Activated CD8-positive, alpha-beta memory T cell treated with anti-CD3 and anti-CD28 coated beads for 48 hours (primary cell): ENCODE measurements around the gene RIMBP3C.
"Not testable (repeated sequence)": the region's sequence is repeated elsewhere in the genome, so short reads cannot be mapped to it uniquely, and the experiment has no call there.

Experiments
- DNase-seq, 3 experiments: peaks; one replicate each; pipeline ENCODE4 v3.0.0-alpha.2; 2020; ENCODE audit warnings: low read depth in 2 of 3, low spot score in 2 of 3

The RIMBP3C gene

GRCh38 chr22:21579474-21579851, 28.2 kb upstream of the RIMBP3C start:
- DNase-seq: no peak

- DNase-seq: no peak
Measured at GRCh38 chr22:21573750-21574494, 22.7 kb upstream of the RIMBP3C start.

DNA sequence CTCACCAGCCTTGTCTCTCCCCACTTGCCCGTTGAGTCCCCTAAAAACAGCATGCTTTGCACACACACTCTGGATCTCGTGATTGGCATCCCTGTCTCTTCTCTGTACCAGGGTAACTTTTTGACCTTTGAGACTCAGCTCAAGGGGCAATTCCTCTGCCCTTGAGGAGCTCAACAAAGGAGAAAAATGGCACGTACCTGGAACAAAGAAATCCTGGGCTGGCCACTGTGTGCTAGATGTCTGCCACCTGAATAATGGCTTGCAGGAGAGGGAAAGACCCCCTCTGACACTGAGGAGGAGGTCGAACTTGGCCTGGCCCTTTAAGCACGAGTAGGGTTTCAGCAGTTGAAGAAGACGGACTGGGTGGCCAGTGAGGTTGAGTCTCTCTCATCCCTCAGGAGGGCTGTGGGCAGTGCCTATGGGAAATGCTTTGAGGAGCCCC, 22.1 kb upstream of the RIMBP3C start:
- no peak for DNase-seq

DNA sequence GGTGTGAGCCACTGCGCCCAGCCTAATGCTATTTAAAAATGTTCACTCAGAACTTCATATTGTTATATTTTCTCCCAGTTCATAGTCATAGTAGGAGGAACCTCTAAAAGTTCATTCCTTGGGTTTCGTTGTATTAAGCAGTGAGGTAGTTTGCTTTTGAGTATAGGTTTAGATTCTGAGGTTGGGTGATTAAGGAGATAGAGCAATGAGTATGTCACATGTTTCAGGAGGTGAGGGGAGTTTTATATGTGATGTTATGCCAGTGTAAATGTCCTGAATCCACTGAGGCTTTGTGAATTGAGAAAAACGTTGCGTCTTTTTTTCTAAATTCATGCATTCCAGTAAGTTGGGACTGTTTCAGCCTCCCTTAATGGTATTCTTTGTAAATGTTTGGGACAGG, 20.4 kb upstream of the RIMBP3C start:
- no peak for DNase-seq

GRCh38 chr22:21570398-21570797, 19.1 kb upstream of the RIMBP3C start:
- no peak for DNase-seq

GRCh38 chr22:21569459-21570170, 18.4 kb upstream of the RIMBP3C start:
- DNase-seq: no peak

- not testable (repeated sequence) for DNase-seq
Measured at GRCh38 chr22:21569076-21569427, 17.8 kb upstream of the RIMBP3C start.

DNA sequence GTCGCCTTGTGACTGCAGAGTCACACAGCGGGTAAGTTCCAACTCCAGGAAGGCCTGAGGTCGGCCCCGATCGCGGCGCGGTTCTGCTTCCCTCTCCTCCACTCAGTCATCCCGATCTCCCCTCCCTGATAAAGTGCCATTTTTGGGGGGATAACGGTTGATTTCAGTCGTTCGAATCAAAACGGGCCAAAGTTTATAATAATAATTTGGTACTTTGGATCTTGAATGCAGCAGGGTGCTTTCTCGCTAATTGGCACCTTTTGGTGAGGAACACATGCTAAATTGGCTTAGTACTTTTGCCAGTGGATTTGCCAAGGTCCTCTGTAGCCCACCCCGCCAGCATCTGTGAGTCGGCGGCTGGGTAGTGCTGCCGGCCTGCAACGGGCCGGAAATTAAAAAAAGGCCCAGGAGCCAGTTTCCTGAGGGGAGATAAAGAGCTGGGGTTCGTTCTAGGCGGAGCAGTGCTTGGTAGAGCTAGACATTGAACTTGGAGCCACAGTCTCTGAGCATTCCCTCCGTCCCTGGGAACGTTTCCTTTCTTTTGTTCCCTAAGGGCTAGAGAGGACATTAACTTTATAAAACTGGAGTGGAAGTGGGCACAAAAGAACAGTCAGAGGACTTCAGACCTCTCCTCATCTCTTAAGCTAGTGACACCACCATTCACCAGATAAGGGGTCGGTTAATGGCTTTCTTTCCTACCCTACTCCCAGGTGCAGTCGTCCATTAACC, 17.2 kb upstream of the RIMBP3C start:
- no peak for DNase-seq

GRCh38 chr22:21567456-21568346, 16.4 kb upstream of the RIMBP3C start, which contains the start of gene UBE2L3:
TSS of gene UBE2L3 (plus strand) at chr22:21567714. CDS start at chr22:21567745, 31 bp downstream.
- DNase-seq: peak; percentile 54 to 70 (median 69)

- DNase-seq: no peak
Measured at GRCh38 chr22:21564411-21564810, 13.2 kb upstream of the RIMBP3C start.

DNA sequence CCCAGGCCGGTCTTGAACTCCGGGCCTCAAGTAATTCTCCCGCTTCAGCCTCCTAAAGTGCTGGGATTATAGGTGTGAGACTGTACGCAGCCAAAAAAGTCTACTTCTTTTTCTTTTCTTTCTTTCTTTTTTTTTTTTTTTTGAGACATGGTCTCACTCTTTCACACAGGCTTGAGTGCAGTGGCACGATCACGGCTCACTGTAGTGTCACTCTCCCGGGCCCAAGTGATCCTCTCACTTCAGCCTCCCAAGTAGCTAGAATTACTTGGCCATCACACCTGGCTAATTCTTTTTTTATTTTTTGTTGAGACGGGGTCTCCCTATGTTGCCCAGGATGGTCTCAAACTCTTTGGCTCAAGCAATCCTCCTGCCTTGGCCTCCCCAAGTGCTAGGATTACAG, 12.7 kb upstream of the RIMBP3C start:
- no peak for DNase-seq

- not testable (repeated sequence) for DNase-seq
Measured at GRCh38 chr22:21560657-21561056, 9.4 kb upstream of the RIMBP3C start.

GRCh38 chr22:21559345-21560125, 8.3 kb upstream of the RIMBP3C start:
- not testable (repeated sequence) for DNase-seq

GRCh38 chr22:21550678-21551047, 598 bp downstream of the RIMBP3C start:
- not testable (repeated sequence) for DNase-seq

DNA sequence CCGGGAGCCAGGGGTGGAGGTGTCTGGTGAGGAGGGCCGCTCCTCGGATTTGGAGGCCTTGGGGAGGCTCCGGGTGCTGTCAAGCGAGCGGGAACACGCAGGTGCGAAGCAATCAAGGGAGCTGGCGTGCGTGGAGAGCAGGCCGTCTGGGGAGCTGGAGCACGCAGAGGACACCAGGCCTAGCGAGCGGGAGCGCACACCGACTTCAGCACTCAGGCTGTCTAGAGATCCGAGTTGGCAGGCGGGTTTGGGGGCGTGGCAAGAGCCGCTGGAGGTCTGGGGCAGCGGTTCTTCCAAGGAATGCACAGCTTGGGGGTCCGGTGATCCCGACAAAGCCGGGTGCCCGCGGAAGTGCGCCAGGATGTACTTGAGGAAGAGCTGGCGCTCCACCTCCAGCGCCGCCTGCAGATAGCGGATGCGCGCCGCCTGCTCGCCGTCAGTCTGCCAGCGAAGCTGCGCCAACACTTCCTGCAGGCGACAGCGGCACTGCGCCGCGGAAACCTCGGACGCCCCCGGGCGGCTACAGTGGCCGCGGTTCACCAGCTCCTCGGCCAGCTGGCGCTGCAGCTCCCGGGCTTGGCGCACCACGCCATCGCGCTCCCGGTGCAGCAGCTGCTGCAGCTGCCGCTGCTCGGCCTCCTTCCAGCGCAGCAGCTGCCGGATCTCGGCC, 1.1 kb downstream of the RIMBP3C start:
- DNase-seq: not testable (repeated sequence)

DNA sequence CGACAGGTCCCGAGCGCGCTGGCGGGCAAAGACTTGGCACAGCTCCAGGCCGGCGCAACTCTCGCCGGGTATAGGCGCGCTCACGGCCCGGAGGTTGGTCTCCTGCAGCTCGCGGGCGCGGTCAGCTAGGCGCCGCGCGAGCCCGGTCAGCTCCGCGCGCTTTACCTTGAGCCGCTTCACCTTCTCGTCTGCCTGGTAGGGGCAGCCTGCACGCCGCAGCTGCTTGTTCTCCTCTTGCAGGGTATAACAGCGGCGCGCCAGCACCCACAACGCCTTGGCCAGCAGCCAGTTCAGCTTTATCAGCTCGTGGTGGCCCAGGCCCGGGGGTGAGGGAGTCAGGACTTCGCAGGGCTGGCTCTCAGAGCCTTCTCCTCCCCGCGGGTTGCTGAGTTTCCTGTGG, 1.7 kb downstream of the RIMBP3C start:
- not testable (repeated sequence) for DNase-seq

DNA sequence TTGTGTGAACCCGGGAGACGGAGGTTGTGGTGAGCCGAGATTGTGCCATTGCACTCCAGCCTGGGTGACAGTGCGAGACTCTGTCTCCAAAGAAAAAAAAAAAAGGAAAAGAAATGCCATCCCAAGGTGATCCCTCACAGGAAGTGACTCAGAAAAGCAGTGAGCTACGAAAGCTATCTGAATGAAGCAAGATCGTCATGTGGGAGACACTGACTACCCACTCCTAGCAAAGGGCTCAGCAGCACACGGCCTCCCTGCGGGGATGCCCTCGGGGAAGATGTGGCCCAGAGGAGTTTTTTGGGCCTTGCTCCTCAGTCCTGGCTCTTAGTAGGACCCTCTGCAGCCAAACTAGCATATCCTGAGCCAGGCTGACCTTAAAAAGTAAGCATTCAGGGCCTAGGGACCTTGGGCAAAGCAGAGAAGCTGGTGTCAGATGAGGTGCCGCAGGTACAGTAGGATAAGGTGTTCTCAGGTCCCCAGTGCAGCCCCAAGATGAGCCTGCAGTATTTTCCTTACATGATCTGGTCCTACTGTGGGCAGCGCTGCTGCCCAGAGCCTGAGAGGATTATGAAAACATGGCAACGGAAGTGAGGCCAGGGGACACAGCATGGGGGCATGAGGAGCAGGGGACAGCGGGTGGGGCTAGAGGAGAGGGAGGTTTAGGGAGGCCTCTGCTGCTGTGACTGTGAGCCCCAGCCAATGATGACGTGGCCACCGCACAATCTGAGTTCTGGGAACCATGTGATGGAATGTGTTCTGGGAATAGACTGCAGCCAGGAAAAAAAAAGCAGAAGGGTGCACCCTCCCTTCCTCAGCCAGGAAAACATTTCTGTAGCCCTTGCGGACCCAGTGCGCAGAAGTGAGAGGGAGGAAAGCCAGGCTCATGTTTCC, 6.6 kb downstream of the RIMBP3C start:
- DNase-seq: not testable (repeated sequence)

GRCh38 chr22:21539862-21540261, 11.4 kb downstream of the RIMBP3C start:
- DNase-seq: not testable (repeated sequence)
